SK-N-SH treated with all-trans-retinoic acid at 6 μM for 48 hours (cell line): ENCODE measurements around the gene SAP25.

Experiments
- ATAC-seq: fragments of 200-7000 bp; cut with Tn5 transposase; 3 replicates; pipeline ENCODE4 v1.9.1; 2020; ENCODE audit warnings: mild to moderate bottlenecking, moderate library complexity
- ARNTL ChIP-seq: fragments of 450-650 bp; formaldehyde crosslinking; IDR thresholded peaks from 2 replicates; pipeline ENCODE4 v1.5.0; 2020; ENCODE audit warnings: low read depth, mild to moderate bottlenecking, moderate library complexity, borderline replicate concordance
- BACH2 ChIP-seq: fragments of 250-450 bp; sonication (Bioruptor Pico); IDR thresholded peaks from 2 replicates; pipeline ENCODE4 v1.9.0; 2021; ENCODE audit warnings: mild to moderate bottlenecking, borderline replicate concordance
- CSDC2 ChIP-seq: fragments of 250-450 bp; sonication (Bioruptor Pico); IDR thresholded peaks from 2 replicates; pipeline ENCODE4 v1.5.0; 2020; ENCODE audit warnings: mild to moderate bottlenecking, moderate library complexity
- ESRRG ChIP-seq: fragments of 250-450 bp; sonication (Bioruptor Pico); IDR thresholded peaks from 2 replicates; pipeline ENCODE4 v1.6.1; 2021; ENCODE audit warnings: mild to moderate bottlenecking
- GLIS3 ChIP-seq: fragments of 250-450 bp; sonication (Bioruptor Pico); IDR thresholded peaks from 2 replicates; pipeline ENCODE4 v1.5.0; 2020; ENCODE audit warnings: mild to moderate bottlenecking, moderate library complexity
- ISL1 ChIP-seq: fragments of 250-450 bp; sonication (Bioruptor Pico); IDR thresholded peaks from 2 replicates; pipeline ENCODE4 v2.1.2; 2022; ENCODE audit warnings: mild to moderate bottlenecking, moderate library complexity
- OSR1 ChIP-seq: fragments of 250-450 bp; sonication (Bioruptor Pico); IDR thresholded peaks from 2 replicates; pipeline ENCODE4 v1.8.0; 2022; ENCODE audit warnings: moderate library complexity, mild to moderate bottlenecking, inconsistent platforms
- PATZ1 ChIP-seq: fragments of 250-450 bp; sonication (Bioruptor Pico); IDR thresholded peaks from 2 replicates; pipeline ENCODE4 v1.8.0; 2020; ENCODE audit warnings: mild to moderate bottlenecking, moderate library complexity, borderline replicate concordance
- POU6F1 ChIP-seq: fragments of 250-450 bp; sonication (Bioruptor Pico); IDR thresholded peaks from 2 replicates; pipeline ENCODE4 v1.8.0; 2021; ENCODE audit warnings: low read depth, mild to moderate bottlenecking, moderate library complexity, borderline replicate concordance
- RARB ChIP-seq: fragments of 250-450 bp; sonication (Bioruptor Pico); IDR thresholded peaks from 2 replicates; pipeline ENCODE4 v1.8.0; 2021; ENCODE audit warnings: mild to moderate bottlenecking, moderate library complexity
- SNAI2 ChIP-seq: fragments of 250-450 bp; sonication (Bioruptor Pico); IDR thresholded peaks from 2 replicates; pipeline ENCODE4 v1.5.0; 2020; ENCODE audit warnings: mild to moderate bottlenecking, moderate library complexity
- TCF4 ChIP-seq: fragments of 250-450 bp; sonication (Bioruptor Pico); IDR thresholded peaks from 2 replicates; pipeline ENCODE4 v1.8.0; 2021; ENCODE audit warnings: mild to moderate bottlenecking, moderate library complexity, borderline replicate concordance
- TOX ChIP-seq: fragments of 250-450 bp; sonication (Bioruptor Pico); IDR thresholded peaks from 2 replicates; pipeline ENCODE4 v1.8.0; 2021; ENCODE audit warnings: mild to moderate bottlenecking, moderate library complexity, borderline replicate concordance
- ZC3H10 ChIP-seq: fragments of 250-450 bp; sonication (Bioruptor Pico); IDR thresholded peaks from 2 replicates; pipeline ENCODE4 v1.5.1; 2021; ENCODE audit warnings: mild to moderate bottlenecking, moderate library complexity
- ZFP3 ChIP-seq: fragments of 250-450 bp; sonication (Bioruptor Pico); IDR thresholded peaks from 2 replicates; pipeline ENCODE4 v1.5.0; 2020; ENCODE audit warnings: mild to moderate bottlenecking, moderate library complexity
- ZFP30 ChIP-seq: fragments of 450-650 bp; formaldehyde crosslinking; IDR thresholded peaks from 2 replicates; pipeline ENCODE4 v1.5.0; 2022; ENCODE audit warnings: mild to moderate bottlenecking, moderate library complexity
- ZNF565 ChIP-seq: fragments of 450-650 bp; formaldehyde crosslinking; conservative IDR thresholded peaks from 2 replicates; pipeline ENCODE4 v1.5.0; 2020; ENCODE audit warnings: low read depth, mild to moderate bottlenecking, moderate library complexity
- ZNF70 ChIP-seq: fragments of 450-650 bp; formaldehyde crosslinking; IDR thresholded peaks from 2 replicates; pipeline ENCODE4 v1.5.0; 2020; ENCODE audit warnings: mild to moderate bottlenecking, moderate library complexity
- ZNF8 ChIP-seq: fragments of 450-650 bp; formaldehyde crosslinking; IDR thresholded peaks from 2 replicates; pipeline ENCODE4 v1.5.0; 2020; ENCODE audit warnings: mild to moderate bottlenecking, moderate library complexity
- TF ChIP-seq, protein P1 (sequence below): fragments of 250-450 bp; sonication (Bioruptor Pico); IDR thresholded peaks from 2 replicates; pipeline ENCODE4 v1.5.0; 2020; ENCODE audit warnings: mild to moderate bottlenecking, moderate library complexity
- TF ChIP-seq, protein P2 (sequence below): fragments of 250-450 bp; sonication (Bioruptor Pico); IDR thresholded peaks from 2 replicates; pipeline ENCODE4 v1.5.1; 2021; ENCODE audit warnings: mild to moderate bottlenecking, moderate library complexity
- TF ChIP-seq, protein P3 (sequence below): fragments of 250-450 bp; sonication (Bioruptor Pico); IDR thresholded peaks from 2 replicates; pipeline ENCODE4 v1.5.1; 2020; ENCODE audit warnings: low read depth, mild to moderate bottlenecking, moderate library complexity

The SAP25 gene

GRCh38 chr7:100575746-100576383 lies 2.2 kb upstream of the SAP25 start:
- no peak for ATAC-seq
- TF ChIP-seq ARNTL (CRISPR knock-in tag) (no peak), TCF4 (CRISPR knock-in tag) (no peak), ZNF565 (CRISPR knock-in tag) (no peak), ZC3H10 (CRISPR knock-in tag) (no peak), CSDC2 (CRISPR knock-in tag) (no peak), ISL1 (CRISPR knock-in tag) (no peak), ZNF8 (no peak), BACH2 (no peak), POU6F1 (CRISPR knock-in tag) (no peak), PATZ1 (CRISPR knock-in tag) (no peak), SNAI2 (no peak), OSR1 (CRISPR knock-in tag) (no peak), TOX (CRISPR knock-in tag) (no peak), RARB (no peak), ESRRG (CRISPR knock-in tag) (no peak), ZFP3 (CRISPR knock-in tag) (no peak), ZFP30 (CRISPR knock-in tag) (no peak)
- TF ChIP-seq, protein P1, sequence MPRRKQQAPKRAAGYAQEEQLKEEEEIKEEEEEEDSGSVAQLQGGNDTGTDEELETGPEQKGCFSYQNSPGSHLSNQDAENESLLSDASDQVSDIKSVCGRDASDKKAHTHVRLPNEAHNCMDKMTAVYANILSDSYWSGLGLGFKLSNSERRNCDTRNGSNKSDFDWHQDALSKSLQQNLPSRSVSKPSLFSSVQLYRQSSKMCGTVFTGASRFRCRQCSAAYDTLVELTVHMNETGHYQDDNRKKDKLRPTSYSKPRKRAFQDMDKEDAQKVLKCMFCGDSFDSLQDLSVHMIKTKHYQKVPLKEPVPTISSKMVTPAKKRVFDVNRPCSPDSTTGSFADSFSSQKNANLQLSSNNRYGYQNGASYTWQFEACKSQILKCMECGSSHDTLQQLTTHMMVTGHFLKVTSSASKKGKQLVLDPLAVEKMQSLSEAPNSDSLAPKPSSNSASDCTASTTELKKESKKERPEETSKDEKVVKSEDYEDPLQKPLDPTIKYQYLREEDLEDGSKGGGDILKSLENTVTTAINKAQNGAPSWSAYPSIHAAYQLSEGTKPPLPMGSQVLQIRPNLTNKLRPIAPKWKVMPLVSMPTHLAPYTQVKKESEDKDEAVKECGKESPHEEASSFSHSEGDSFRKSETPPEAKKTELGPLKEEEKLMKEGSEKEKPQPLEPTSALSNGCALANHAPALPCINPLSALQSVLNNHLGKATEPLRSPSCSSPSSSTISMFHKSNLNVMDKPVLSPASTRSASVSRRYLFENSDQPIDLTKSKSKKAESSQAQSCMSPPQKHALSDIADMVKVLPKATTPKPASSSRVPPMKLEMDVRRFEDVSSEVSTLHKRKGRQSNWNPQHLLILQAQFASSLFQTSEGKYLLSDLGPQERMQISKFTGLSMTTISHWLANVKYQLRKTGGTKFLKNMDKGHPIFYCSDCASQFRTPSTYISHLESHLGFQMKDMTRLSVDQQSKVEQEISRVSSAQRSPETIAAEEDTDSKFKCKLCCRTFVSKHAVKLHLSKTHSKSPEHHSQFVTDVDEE = no peak
- TF ChIP-seq, protein P2, sequence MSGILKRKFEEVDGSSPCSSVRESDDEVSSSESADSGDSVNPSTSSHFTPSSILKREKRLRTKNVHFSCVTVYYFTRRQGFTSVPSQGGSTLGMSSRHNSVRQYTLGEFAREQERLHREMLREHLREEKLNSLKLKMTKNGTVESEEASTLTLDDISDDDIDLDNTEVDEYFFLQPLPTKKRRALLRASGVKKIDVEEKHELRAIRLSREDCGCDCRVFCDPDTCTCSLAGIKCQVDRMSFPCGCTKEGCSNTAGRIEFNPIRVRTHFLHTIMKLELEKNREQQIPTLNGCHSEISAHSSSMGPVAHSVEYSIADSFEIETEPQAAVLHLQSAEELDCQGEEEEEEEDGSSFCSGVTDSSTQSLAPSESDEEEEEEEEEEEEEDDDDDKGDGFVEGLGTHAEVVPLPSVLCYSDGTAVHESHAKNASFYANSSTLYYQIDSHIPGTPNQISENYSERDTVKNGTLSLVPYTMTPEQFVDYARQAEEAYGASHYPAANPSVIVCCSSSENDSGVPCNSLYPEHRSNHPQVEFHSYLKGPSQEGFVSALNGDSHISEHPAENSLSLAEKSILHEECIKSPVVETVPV (CRISPR knock-in tag) = no peak
- TF ChIP-seq, protein P3, sequence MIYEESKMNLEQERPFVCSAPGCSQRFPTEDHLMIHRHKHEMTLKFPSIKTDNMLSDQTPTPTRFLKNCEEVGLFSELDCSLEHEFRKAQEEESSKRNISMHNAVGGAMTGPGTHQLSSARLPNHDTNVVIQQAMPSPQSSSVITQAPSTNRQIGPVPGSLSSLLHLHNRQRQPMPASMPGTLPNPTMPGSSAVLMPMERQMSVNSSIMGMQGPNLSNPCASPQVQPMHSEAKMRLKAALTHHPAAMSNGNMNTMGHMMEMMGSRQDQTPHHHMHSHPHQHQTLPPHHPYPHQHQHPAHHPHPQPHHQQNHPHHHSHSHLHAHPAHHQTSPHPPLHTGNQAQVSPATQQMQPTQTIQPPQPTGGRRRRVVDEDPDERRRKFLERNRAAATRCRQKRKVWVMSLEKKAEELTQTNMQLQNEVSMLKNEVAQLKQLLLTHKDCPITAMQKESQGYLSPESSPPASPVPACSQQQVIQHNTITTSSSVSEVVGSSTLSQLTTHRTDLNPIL (CRISPR knock-in tag) = no peak

DNA sequence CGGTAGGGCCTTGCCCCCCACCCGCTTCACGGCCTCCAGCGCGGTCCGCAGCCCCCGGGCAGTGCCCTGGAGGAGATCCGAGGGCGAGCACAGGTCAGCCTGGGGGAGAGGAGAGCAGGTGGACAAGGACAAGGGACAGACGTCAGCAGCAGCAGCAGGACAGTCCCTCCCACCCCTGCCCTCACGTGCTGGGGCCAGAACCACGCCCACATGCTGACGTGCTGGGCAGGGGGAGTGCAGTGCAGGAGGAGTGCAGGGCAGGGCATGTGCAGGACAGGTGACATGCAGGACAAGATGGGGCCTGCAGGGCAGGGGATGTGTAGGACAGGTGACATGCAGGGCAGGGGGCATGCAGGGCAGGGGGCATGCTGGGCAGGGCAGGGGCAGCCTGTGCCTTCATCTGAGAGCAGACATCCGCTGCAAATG lies 1.5 kb upstream of the SAP25 start:
- no peak for ATAC-seq
- TF ChIP-seq GLIS3 (CRISPR knock-in tag) (no peak), ZNF8 (no peak), ZNF565 (CRISPR knock-in tag) (no peak), ZFP3 (CRISPR knock-in tag) (no peak), BACH2 (no peak), POU6F1 (CRISPR knock-in tag) (no peak), ESRRG (CRISPR knock-in tag) (no peak), ARNTL (CRISPR knock-in tag) (no peak), ZNF70 (CRISPR knock-in tag) (no peak)
- TF ChIP-seq, protein P2 (CRISPR knock-in tag) = no peak
- TF ChIP-seq, all 23 proteins: peak for 0
